Measurements from ENCODE around the gene CPNE7. TPM values are rescaled to one million over a fixed set of nuclear protein-coding genes. Genes with fewer than 3 reads are reported as not detected.
A peak's percentile ranks its signal among the peaks of the same experiment; 100 is the strongest.

CPNE7 gene
- total and polyA plus RNA-seq, 10 of the 15 experiments (the other 5 are each of a cell fraction or from before 2014, with no cell fraction given) = 0.29 to 46.9 (median 17.5) TPM

GRCh38 chr16:89534252-89534756 lies 41.3 kb upstream of the CPNE7 start:
- no peak overlapping the region for H3K4me2 ChIP-seq (ENCODE audit: control insufficient read depth, insufficient read depth)
- no peak overlapping the region for H3K4me3 ChIP-seq
- H3K27me3 ChIP-seq (replicated peaks in 1 of 2; ENCODE audit: control insufficient read depth in 2 of 2, insufficient read depth in 2 of 2, low read length in 1 of 2) = no peaks in the 10 kb centered on the region
- no peaks in the 10 kb centered on the region for H4K20me1 ChIP-seq (ENCODE audit: control insufficient read depth, insufficient read depth)
- DNase-seq (ENCODE audit: low read depth, low spot score) (no peak), FAIRE-seq (no peak), ATAC-seq (no peak)
- no peaks in the 10 kb centered on the region; the same call in 1 of the 2 replicates for H3K4me1 ChIP-seq (ENCODE audit: control insufficient read depth, insufficient read depth, low read length)
- ChIA-PET RAD21 (ENCODE audit: unreplicated experiment) (no interaction called here), SMC1A (ENCODE audit: uncharacterized antibody, unreplicated experiment) (no interaction called here), POLR2A (interaction anchor here (1.0 kb wide), 1 partner anchor 24 kb away, joined by 3 read pairs; no protein-coding TSS in a partner anchor), CTCF (no interaction called here)
- no TSS peak for BruUV-seq (replicated peaks)
- H2AFZ ChIP-seq (ENCODE audit: control insufficient read depth, low read depth, low read length) = peak overlapping the region; percentile 34; the same call in 1 of the 2 replicates
- intact Hi-C loops (cut with micrococcal nuclease; ENCODE audit: unreplicated experiment) (no loop called here), in situ Hi-C loops (cut with MboI) (no loop called here)
- H3K36me3 ChIP-seq (ENCODE audit: control insufficient read depth in 2 of 2, insufficient read depth in 2 of 2, low read length in 1 of 2) = peaks cover 14 to 29% of the 10 kb centered on the region in 2 experiments
- no peaks in the 10 kb centered on the region for H3K79me2 ChIP-seq (ENCODE audit: control insufficient read depth, insufficient read depth, low read length)
- WGBS (ENCODE audit: insufficient coverage, insufficient replicate concordance, low lambda C conversion rate, missing lambda C conversion rate) = 44% methylated on average over 11 of the region's 11 CpGs
- no peak overlapping the region for H3K9ac ChIP-seq (ENCODE audit: control insufficient read depth, insufficient read depth, low read length)
- no peaks in the 10 kb centered on the region for H3K9me3 ChIP-seq (replicated peaks; ENCODE audit: control insufficient read depth, insufficient read depth, low read length)
- H3K27ac ChIP-seq (ENCODE audit: control insufficient read depth, insufficient read depth) = no peak overlapping the region
- peak; percentile 53; the same call in 1 of the 2 replicates for TF ChIP-seq SPI1 (IDR thresholded peaks at IDR 0.05; ENCODE audit: borderline replicate concordance, insufficient read depth, low read depth, low read length)
- no peak for TF ChIP-seq HSF1 (IDR thresholded peaks at IDR 0.05; ENCODE audit: low read depth, low read length)
- 0 out of 4 replicates have a peak, but pooled peaks of 1 of the 2 experiments have one; percentile 9 for TF ChIP-seq BHLHE40 (IDR thresholded peaks at IDR 0.05; ENCODE audit: borderline replicate concordance in 1 of 2, low read depth in 2 of 2, low read length in 1 of 2)

GRCh38 chr16:89536371-89536770 lies 39.2 kb upstream of the CPNE7 start:
- 94% methylated on average over 14 of the region's 24 CpGs for WGBS (ENCODE audit: insufficient coverage, insufficient replicate concordance, low lambda C conversion rate, missing lambda C conversion rate)
- no TSS peak for BruUV-seq (replicated peaks)
- Histone ChIP-seq H4K20me1 (ENCODE audit: control insufficient read depth, insufficient read depth) (no peaks in the 10 kb centered on the region), H3K4me3 (no peak overlapping the region), H3K9ac (ENCODE audit: control insufficient read depth, insufficient read depth, low read length) (no peak overlapping the region), H3K9me3 (replicated peaks; ENCODE audit: control insufficient read depth, insufficient read depth, low read length) (no peaks in the 10 kb centered on the region), H3K27ac (ENCODE audit: control insufficient read depth, insufficient read depth) (no peak overlapping the region), H2AFZ (ENCODE audit: control insufficient read depth, low read depth, low read length) (no peak overlapping the region), H3K4me1 (ENCODE audit: control insufficient read depth, insufficient read depth, low read length) (no peaks in the 10 kb centered on the region; the same call in 1 of the 2 replicates), H3K79me2 (ENCODE audit: control insufficient read depth, insufficient read depth, low read length) (no peaks in the 10 kb centered on the region), H3K36me3 (ENCODE audit: control insufficient read depth in 2 of 2, insufficient read depth in 2 of 2, low read length in 1 of 2) (peaks cover 7 to 18% of the 10 kb centered on the region in 2 experiments), H3K27me3 (replicated peaks in 1 of 2; ENCODE audit: control insufficient read depth in 2 of 2, insufficient read depth in 2 of 2, low read length in 1 of 2) (no peaks in the 10 kb centered on the region), H3K4me2 (ENCODE audit: control insufficient read depth, insufficient read depth) (no peak overlapping the region)
- SMC1A ChIA-PET (ENCODE audit: uncharacterized antibody, unreplicated experiment) = no interaction called here
- DNase-seq (ENCODE audit: low read depth, low spot score) (no peak), ATAC-seq (no peak), FAIRE-seq (no peak)
- in situ Hi-C loops (cut with MboI) (no loop called here), intact Hi-C loops (cut with micrococcal nuclease; ENCODE audit: unreplicated experiment) (no loop called here)
- CTCF ChIA-PET = no interaction called here
- RAD21 ChIA-PET (ENCODE audit: unreplicated experiment) = no interaction called here
- POLR2A ChIA-PET = no interaction called here
- no peak for TF ChIP-seq KLF5 (IDR thresholded peaks at IDR 0.05; ENCODE audit: partially characterized antibody)
- no peak for TF ChIP-seq NFYA (IDR thresholded peaks at IDR 0.05; ENCODE audit: borderline replicate concordance, low read depth, low read length)
- TF ChIP-seq CTCF (IDR thresholded peaks at IDR 0.05 in 2 of 3, conservative IDR thresholded peaks at IDR 0.05 in 1 of 3; ENCODE audit: control insufficient read depth in 2 of 3, extremely low read depth in 1 of 3, insufficient read depth in 1 of 3, low read depth in 3 of 3, low read length in 3 of 3) = no peak
- TF ChIP-seq STAT3 (IDR thresholded peaks at IDR 0.05; ENCODE audit: low read depth, low read length) = no peak
- no peak for TF ChIP-seq FOXM1 (IDR thresholded peaks at IDR 0.05; ENCODE audit: low read depth, low read length)
- no peak for TF ChIP-seq SPI1 (IDR thresholded peaks at IDR 0.05; ENCODE audit: borderline replicate concordance, insufficient read depth, low read depth, low read length)
- TF ChIP-seq POLR2A (IDR thresholded peaks at IDR 0.05; ENCODE audit: low read depth, low read length) = no peak
- TF ChIP-seq ESRRA (IDR thresholded peaks at IDR 0.05; ENCODE audit: low read length) = no peak
- no peak for TF ChIP-seq MTA2 (IDR thresholded peaks at IDR 0.05; ENCODE audit: low read depth)
- TF ChIP-seq ZNF274 (IDR thresholded peaks at IDR 0.05; ENCODE audit: insufficient read depth, insufficient read length) = no peak
- TF ChIP-seq GABPA (IDR thresholded peaks at IDR 0.05; ENCODE audit: low read depth) = no peak

All from GM12878 (cell line).